ENCODE results near the gene EPG5.
"Not testable (repeated sequence)": the region's sequence is repeated elsewhere in the genome, so short reads cannot be mapped to it uniquely, and the experiment has no call there.

Gene EPG5

DNA sequence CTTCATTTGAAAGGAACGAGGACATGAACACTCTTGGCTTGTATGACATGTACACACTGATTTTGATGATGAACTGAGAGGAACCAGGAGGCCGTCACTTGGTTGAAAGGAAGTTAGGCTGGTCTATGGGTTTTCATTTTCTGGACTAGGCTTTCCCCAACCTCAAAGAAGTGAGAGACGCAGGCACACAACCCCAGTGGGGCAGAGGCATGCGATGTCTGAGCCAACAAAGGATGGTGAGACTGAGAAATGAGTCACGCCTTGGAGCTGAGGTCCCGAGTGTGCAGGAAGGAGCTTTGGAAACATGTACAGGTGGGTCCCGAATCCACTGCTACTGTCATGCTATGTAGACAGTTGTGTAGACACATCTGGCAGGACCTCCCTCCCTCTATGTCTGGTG lies 117.6 kb downstream of the EPG5 start:
- no peak for DNase-seq (ENCODE audit: low spot score)
- CTCF ChIA-PET = no interaction called here
- TF ChIP-seq, protein P1, sequence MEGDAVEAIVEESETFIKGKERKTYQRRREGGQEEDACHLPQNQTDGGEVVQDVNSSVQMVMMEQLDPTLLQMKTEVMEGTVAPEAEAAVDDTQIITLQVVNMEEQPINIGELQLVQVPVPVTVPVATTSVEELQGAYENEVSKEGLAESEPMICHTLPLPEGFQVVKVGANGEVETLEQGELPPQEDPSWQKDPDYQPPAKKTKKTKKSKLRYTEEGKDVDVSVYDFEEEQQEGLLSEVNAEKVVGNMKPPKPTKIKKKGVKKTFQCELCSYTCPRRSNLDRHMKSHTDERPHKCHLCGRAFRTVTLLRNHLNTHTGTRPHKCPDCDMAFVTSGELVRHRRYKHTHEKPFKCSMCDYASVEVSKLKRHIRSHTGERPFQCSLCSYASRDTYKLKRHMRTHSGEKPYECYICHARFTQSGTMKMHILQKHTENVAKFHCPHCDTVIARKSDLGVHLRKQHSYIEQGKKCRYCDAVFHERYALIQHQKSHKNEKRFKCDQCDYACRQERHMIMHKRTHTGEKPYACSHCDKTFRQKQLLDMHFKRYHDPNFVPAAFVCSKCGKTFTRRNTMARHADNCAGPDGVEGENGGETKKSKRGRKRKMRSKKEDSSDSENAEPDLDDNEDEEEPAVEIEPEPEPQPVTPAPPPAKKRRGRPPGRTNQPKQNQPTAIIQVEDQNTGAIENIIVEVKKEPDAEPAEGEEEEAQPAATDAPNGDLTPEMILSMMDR (conservative IDR thresholded peaks at IDR 0.05; ENCODE audit: low read depth) = no peak
- POLR2A ChIA-PET (ENCODE audit: low non-redundant PET) = no interaction called here
- no peak overlapping the region; the same call in 1 of the 2 replicates for H3K27ac ChIP-seq

DNA sequence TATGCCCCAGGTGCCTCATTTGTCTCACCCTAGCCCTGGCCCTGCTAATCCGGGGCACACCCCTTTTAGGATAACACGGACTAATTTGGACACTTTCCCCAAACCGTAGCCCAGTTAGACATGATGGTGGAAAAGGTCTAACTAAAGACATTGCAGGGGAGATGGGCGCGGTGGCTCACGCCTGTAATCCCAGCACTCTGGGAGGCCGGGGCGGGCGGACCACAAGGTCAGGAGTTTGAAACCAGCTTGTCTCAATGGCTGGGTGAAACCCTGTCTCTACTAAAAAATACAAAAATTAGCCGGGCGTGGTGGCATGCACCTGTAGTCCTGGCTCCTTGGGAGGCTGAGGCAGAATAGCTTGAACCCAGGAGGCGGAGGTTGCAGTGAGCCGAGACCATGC lies 118.5 kb downstream of the EPG5 start:
- H3K27ac ChIP-seq; POLR2A ChIA-PET (ENCODE audit: low non-redundant PET); DNase-seq (ENCODE audit: low spot score); CTCF ChIA-PET: not testable (repeated sequence)

DNA sequence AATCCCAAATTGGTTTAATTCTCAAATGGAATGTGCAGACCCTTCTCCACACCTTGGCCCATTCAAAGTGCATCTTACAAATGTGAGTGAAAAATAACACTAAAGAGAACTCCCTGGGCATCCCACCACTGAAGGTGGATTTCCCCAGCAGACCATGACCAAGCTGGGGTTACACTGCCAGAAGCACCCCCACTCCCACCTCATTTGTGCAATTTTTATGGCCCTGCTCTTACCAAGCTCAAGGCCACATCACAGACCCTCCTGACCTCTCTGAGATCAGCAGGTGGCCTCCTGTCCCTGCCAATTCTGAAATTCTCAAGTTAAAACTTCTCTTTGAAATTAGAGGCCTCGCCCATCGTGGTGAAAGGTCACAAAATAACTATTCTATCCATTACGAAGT lies 120.0 kb downstream of the EPG5 start:
- ChIA-PET POLR2A (ENCODE audit: low non-redundant PET) (no interaction called here), CTCF (no interaction called here)
- H3K27ac ChIP-seq = no peak overlapping the region
- no peak for DNase-seq (ENCODE audit: low spot score)
- TF ChIP-seq, protein P1 (conservative IDR thresholded peaks at IDR 0.05; ENCODE audit: low read depth) = no peak

DNA sequence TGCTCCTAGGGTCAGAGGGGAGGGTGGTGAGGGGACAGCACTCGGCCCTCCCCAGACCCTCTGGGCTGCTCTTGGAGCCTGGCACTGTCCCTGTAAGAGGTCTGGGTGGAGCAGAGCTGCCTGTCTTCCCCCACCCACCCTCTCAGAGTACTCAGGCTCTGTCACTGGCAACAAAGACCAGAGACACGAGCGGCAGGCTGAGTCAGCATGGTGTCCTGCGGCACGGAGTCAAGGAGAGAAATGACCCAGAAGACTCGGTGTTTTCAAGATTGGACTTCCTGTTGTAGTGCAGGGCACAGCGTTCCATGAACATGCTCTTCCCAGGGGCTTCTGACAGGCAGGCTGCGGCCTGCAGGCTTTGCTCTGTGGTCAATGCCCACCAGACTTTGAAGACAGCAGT lies 121.7 kb downstream of the EPG5 start:
- CTCF ChIA-PET = no interaction called here
- no peak for DNase-seq (ENCODE audit: low spot score)
- POLR2A ChIA-PET (ENCODE audit: low non-redundant PET) = no interaction called here
- TF ChIP-seq, protein P1 (conservative IDR thresholded peaks at IDR 0.05; ENCODE audit: low read depth) = no peak
- peak overlapping the region; percentile 7; the same call in 1 of the 2 replicates for H3K27ac ChIP-seq

DNA sequence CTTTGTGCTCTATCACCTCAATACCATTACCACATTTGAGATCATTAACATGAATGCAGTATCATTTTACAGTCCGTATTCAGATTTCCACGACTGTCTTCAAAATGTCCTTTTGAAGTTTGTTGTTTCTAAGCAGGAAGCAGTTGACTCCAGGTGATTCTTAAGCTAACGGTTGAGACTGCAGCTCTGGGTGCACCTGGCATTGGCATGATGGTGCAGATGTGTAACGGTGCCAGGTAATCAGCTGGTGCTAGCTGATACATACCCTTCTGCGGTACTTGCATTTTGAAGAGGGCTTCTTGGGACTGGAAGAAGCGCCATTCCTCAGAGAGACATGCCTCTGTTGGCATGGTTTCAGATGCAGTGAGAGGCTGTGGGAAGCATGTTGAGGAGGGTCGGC lies 122.2 kb downstream of the EPG5 start:
- no peak for DNase-seq (ENCODE audit: low spot score)
- CTCF ChIA-PET = no interaction called here
- peak overlapping the region; percentile 7; the same call in 1 of the 2 replicates for H3K27ac ChIP-seq
- POLR2A ChIA-PET (ENCODE audit: low non-redundant PET) = no interaction called here
- TF ChIP-seq, protein P1 (conservative IDR thresholded peaks at IDR 0.05; ENCODE audit: low read depth) = no peak

DNA sequence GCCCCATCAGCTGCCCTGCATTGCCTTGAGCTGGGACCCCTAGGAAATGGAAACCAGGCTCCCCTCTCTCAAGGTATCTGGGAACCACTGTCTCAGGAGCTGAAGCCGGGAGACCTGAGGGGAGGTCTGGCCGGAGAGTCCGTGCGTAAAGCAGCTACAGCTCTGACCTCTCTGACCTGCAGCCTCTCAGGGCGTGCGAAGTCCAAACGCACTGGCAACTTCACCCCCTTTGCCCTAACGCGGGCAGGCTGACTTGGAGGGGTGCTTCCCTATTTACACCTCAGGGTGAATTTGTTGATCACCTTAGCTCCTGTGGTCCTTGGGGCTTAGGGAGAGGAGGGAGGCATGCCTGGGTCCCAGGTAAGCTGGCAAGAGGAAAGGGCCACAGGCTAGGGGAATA lies 124.1 kb downstream of the EPG5 start:
- DNase-seq (ENCODE audit: low spot score) = no peak
- no peak overlapping the region for H3K27ac ChIP-seq

DNA sequence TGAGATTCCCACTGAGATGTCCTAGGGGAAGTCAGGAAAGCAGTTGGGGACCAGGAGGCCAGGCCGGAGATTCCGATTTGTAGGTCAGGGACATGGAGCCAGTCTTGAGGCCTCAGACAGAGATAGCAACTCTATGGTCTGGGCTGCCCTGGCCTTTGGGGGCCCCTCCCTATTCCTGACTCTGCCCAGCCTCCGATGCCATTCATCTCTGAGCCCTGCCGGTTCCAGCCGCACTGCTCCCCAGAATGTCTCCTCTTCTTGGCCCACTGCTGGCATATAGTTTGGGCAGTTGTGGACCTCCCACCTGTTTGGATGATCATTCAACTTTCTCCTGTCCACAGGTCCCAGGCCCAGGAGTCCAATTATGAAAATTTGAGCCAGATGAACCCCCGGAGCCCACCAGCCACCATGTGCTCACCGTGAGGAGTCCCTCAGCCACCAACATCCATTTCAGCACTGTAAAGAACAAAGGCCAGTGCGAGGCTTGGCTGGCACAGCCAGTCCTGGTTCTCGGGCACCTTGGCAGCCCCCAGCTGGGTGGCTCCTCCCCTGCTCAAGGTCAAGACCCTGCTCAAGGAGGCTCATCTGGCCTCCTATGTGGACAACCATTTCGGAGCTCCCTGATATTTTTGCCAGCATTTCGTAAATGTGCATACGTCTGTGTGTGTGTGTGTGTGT lies 125.2 kb downstream of the EPG5 start:
- peak overlapping the region; percentile 16; the same call in 1 of the 2 replicates for H3K27ac ChIP-seq
- ChIA-PET CTCF (no interaction called here), POLR2A (ENCODE audit: low non-redundant PET) (no interaction called here)
- DNase-seq (ENCODE audit: low spot score) = no peak
- TF ChIP-seq, protein P1 (conservative IDR thresholded peaks at IDR 0.05; ENCODE audit: low read depth) = no peak

More for the DNA sequence above, 124.1 kb downstream of the EPG5 start:
- TF ChIP-seq, protein P1 (conservative IDR thresholded peaks at IDR 0.05; ENCODE audit: low read depth) = no peak
- ChIA-PET POLR2A (ENCODE audit: low non-redundant PET) (no interaction called here), CTCF (interaction anchor here (0.6 kb wide), 1 partner anchor 154 kb away, joined by 3 read pairs; no protein-coding TSS in a partner anchor)

All from RWPE1 (cell line).